ENCODE data around the gene P2RY6.
"Not testable (repeated sequence)": the region's sequence is repeated elsewhere in the genome, so short reads cannot be mapped to it uniquely, and the experiment has no call there.

Gene P2RY6

DNA sequence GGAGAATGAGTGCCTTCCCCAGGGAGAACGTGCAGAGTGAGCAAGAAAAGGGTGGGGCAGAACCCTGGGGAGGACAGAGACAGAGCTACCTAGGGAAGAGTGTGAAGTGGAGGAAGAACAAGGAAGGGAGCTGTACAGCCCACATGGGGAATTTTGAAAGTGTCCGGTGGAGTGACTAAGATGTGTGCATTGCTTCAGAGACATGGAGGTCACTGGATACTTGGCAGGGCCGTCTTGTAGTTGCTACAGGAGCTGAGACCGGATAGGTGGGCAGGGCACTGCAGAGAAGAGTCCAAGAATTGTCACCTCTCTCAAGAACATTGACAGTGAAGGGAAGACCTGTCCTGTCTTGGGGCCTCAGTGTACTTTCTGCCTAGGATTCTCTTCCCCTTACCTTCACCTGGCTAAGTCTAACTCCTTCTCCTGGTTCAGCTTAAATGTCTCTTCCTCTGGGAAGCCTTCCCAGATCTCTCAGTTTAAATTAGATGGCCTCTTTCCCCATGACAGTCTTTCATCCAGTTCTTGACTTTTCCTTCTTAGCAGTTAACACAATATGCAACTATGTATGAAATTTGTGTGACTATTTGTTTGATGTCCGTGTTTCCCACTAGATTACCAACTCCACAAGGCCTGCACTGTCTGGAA is 9.2 kb upstream of the P2RY6 start:
- DNase-seq = no peak

DNA sequence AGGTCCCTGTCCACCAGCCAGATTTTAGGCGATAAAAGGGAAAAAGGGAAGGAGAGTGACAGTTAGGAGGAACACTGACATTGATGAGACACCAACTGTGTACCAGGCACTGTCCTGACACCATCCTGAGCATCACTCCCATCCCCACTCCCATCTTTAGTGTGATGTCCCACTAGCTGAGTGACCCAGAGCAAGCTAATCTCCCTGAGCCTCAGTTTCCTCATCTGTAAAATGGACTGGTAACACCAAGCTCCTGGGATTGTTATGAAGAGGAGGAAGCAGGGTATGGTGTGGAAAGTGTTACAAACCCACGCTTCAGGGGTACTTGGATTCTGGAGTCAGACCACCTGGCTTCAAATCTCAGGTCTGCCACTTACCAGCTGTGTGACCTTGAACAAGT is 8.5 kb upstream of the P2RY6 start:
- no peak for DNase-seq

DNA sequence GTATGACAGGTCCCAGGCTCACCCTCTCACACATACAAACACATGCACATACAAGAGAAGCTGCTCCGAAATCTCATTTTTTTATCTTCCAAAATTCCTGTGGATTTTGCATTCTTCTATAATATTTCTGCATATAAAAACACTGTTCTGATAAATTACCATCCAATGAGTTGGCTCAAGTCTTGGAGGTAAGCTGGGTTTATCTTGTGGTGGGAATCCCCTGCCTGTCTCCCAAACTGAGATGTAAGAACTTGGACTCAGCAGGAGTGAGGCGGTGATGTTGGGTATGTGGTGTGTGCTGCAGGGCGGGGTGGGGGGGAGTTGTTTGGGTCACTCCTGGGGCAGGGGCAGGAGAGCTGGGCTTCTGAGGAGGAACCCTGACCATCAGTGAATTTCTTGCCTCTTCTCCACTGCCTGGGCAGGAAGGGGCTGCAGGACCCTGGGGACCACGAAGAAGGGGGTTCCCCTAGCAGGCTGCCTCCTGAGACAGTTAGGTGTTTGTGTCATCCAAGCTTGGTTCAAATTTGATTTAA is 6.8 kb upstream of the P2RY6 start:
- DNase-seq = no peak

DNA sequence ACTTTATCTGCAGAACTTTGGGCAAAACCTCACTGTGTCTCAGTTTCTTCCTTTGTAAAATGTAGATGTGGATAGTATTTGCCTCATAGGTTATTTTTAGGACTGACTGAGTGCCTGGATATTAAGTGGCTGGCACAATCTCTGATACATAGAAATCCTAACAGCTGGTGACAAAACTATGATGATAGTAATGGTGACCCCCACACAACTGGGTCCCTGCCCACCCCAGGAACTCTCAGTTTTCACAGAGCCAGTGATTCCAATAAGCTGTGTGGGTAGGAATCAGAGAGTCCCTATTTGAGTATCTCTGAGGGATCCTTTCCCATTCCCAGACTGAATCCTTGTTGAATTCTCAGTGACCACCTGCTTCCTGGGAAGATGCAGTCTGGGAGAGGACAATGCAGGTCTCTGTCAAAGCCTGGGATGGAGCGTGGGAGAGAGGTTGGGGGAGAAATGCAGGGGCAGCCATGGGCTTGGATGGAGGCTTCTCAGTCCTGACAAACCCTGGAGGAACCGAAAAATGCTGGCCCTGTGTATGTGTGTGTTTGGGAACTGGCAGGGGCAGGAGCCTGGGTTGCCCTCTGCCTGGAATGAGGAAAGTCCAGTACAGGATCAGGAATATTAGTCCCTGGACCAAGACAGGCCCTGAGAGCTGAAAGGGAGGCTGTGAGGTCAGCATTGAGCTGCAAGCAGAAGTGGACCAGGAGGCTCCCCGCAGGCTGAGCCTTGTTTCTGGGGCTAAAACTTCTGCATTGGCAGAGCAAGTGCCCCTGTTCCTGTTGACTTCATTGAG is 6.1 kb upstream of the P2RY6 start:
- no peak for DNase-seq

DNA sequence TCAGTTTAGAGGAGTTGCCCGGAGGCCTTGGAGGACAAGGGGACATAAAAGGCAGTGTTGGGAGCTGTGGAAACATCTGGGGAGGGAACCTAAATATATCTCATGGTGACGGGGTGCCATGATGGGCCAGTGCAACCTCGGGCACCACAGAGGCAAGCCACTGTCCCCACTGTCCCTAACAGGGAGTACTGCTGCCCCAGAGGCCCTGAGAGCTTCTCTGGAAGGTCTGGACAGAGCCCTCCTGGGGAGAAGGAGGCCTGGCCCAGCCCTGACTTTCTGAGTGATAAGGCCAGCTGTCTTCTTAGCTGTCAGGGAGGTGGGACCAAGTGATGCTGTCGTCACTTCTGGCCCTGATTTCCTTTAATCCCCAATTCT is 5.5 kb upstream of the P2RY6 start:
- no peak for DNase-seq

DNA sequence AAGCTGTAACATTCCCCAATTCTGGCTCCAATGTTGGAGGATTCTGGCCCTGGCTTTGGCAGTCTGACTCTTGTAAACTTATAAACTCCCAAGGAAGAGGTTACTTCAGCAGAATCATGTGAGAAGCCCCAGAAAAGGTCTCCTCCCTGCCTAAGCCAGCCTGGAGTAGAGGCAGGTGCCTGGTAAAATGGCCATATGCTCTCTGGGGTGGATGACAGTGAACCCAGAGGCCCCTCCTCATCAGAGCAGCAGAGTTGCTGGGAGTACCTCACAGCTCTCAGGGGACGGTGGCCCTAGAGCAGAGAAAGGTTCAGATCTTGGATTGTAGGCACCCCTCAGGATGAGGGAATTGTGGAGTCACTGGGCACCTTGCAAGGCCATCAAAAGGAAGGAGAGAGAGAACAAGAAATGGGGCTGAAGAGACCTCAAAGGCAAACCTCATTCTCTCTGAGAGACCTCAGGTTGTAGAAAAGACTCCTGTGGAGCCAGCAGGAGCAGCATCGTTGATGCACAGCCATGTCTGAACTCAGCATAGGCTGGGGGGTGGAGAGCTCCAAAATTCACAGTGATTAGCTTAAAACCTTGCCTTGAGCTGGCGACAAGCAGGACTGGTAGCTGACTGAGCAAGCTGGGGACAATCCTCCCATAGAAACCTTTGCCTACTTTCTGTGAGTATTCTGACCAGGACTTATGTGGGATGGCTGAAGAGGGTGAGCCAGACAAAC is 4.9 kb upstream of the P2RY6 start:
- no peak for DNase-seq

DNA sequence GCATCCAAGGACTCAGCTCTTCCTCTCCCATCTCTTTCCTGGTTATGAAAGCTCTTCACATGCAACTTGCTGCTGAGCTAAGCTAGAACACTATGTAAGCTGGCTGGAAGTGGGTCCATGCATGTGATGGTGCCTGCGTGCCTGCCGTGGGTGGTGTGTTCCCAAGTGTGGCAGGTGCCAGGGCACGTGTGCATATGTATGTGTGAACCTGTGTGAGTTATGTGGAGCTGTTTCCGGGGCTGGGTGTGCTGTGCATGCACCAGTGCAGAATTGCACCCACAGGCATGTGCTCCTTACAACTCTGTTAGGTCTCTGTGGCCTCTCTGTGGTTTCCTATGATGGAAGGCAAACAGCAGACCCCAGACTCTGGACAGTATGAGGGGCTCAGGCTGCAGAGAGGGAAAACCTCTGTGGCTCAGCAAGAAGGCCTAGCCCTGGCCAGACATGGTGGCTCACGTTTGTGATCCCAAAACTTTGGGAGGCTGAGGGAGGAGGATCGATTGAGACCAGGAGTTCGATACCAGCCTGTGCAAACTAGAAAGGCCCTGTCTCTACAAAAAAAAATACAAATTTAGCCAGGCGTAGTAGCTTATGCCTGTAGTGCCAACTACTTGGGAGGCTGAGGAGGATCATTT is 4.1 kb upstream of the P2RY6 start:
- no peak for DNase-seq

DNA sequence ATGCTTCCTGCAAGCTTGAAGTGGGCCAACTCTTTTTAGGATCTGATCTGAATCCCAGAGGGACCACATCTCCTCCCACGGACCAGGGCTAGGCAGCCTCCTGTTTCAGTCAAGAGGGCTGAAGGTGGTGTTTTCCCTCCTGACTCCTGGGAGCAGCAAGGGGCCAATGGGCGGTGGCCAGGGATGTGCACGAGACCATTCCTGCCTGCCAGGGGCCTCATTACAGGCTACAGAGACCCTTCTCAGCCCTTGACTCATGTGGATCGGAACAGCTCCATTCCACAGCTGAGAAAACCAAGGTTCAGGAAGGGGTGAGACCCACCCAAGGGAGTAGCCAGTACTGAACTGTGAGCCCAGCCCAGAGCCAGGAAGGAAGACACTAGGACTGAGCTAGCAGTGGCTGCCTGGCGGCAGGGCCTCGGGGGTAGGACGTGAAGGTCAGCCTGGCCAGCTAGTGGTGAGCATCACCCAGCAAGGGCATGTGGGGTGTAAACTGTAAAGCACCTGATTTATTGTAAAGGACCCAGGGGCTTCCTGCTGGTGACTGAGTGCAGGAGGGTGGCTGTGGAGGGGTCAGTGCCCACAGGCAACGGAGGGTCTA is 3.4 kb upstream of the P2RY6 start:
- no peak for DNase-seq

DNA sequence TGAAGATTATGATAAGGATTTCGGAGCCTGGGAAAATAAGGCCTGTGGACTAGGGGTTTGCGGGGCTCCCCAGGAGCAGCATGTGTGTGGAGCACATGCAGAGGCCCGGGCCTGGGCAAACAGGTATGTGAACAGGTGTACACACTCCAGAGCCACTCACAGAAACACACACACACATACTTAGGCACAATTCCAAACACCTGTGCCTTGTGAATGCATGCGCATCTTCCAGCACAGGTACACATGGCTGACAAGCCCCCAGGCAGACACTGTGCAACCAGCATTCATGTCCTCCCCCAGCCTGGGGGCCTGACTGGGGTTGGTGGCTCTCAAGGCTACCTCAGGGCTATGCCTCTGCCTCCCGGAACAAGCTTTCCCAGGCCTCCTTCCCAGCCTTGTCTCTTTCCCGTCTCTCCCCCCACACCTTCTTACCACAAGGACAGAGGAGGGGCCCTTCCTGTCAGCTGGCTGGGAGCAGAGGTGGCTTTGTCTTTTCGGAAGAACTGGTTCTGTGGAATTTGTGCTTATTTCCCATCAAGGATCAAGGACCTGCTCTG is 2.6 kb upstream of the P2RY6 start:
- DNase-seq = no peak

DNA sequence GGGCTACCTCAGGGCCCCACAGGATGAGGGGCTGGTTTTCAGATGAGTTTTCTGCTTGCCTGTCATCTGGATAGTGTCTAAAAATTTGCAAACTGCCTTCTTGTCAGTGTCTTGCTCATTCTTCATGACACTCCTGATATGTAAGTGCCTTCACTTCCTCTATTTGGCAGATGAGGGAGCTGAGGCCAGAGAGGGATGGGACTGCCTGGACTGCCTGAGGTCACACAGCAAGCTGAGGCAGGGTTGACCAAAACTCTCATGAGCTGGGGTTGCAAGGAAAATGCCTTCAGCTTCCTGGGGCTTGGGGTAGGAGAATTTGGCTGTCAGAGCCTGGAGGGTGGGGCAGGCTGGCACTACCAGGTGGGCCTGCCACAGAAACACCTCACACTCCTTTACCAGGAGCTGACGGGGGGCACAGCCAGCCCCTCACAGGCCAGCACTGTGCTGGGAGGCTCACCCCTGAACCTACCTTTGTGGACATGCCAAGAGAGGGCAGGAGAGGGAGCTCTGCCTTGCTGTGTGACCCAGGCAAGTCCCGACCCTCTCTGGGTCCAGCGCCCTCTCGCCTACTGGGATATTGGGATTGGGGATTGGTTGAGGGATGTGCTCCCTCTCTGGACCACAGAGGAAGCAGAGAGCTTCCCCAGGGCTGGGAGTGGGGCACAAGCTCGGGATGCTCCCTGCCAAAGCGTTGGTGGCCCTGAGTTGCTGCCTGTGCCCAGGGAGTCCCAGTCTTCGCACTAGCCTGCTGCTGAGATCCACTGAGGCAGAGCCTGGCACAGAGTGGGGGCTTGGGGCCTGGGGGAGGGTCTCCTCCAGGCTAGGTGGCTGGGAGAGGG is 1.9 kb upstream of the P2RY6 start:
- DNase-seq = no peak

DNA sequence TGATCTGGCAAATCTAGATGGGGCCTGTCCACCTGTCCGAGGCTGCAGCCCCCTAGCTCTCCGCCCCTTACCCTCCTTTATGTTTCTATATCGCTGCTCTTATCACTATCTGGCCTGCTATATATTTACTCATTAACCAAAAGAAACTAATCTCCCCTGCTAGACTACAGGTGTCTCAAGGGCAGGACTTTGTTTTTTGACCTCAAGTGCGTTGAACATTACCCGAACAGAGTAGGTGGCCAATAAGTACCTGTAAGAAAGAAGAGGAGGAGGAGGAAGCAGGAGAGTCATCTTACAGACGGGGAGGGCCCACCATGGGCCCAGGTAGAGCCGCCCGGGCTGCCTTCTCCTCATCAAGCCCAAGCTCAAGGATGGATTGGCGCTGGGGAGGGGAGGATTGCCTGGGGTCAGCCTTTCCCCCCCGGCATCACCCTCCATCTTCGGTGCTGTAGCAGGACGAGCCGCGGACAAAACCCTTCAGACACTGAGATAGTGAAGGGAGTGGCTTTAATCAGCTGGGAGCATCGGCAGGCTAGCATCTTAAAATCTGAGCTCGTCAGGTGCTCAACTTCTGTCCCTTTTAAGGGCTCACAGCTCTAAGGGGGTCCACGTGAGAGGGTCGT is 1.2 kb upstream of the P2RY6 start:
- DNase-seq = no peak

DNA sequence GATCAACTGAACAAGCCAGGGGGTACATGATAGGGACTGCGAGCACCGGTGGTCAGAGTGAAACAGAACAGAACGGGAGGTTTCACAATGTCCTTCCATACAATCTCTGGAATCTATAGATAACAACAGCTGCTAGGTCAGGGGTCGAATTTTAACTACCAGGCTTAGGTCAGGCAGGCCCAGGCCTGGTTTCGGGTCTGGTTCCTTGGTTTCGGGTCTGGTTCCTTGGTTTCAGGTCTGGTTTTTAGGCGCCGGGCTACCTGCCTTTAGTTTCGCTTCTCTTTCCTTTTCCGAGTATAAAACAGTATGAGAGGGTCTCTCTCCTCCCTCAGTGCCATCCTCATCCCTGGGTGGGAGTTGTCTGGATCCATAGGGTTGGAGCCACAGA is 666 bp upstream of the P2RY6 start:
- not testable (repeated sequence) for DNase-seq

DNA sequence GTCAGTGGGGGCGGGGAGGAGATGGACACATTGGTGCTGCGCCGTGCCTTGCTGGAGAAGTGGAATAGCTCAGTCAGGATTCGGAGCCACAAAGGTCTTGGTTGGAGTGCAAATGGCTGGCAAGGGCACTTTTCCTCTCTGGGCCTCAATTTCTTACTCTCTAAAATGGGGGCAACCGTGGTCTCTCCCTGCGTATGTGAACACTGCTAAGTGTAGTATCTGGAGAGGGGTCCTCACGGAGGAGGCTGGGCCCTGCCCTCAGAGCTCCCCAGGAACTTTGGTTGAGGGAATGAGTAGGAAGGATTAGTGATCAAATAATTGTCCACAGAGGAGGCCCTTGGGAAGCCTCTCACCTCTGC is 521 bp downstream of the P2RY6 start:
- DNase-seq = no peak

DNA sequence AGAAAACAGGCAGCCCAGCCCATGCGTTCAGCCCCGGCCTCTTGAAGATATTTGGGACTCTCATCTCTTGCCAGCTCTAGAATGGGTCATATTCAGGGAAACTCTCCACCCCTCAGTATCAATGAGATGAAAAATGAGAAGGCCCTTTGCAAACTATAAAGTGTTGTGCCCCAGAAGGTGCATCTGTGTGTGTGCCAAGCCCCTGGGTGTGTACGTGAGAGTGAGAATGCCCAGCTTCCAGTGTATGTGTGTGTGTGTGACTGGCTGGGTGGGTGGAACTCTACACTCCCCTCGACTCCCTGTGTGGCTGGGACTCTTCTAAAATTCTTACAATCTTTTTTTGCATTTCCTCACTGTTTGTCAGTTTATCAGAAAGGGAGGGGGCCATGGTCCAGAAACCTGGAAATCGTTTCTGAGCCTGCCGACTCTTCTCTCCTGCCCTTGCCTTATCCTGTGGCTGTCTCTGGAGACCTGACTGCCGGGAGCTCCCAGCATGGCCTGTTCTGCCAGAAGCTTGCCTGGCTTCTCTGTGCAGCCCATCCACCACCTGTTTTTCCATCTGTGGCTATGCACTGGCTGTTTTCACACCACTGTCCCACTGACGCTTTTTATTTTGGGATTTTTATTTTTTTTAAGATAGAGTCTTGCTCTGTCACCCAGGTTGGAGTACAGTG is 1.2 kb downstream of the P2RY6 start:
- DNase-seq = no peak

DNA sequence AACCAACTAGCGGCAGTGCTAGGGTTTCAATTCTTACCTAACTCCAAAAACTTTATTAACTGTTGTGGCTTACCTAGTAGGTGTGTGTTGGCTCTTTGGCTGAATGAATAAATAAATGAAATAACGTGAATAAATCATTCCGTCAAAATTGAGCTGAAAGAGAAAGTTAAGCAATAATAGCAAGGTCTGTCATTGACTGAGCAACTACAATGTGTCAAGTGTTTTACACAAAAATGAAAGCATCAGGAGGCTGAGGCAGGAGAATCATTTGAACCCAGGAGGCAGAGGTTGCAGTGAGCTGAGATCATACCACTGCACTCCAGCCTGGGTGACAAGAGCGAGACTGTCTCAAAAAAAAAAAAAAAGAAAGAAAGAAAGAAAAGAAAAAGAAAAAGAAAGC is 2.1 kb downstream of the P2RY6 start:
- DNase-seq = not testable (repeated sequence)

DNA sequence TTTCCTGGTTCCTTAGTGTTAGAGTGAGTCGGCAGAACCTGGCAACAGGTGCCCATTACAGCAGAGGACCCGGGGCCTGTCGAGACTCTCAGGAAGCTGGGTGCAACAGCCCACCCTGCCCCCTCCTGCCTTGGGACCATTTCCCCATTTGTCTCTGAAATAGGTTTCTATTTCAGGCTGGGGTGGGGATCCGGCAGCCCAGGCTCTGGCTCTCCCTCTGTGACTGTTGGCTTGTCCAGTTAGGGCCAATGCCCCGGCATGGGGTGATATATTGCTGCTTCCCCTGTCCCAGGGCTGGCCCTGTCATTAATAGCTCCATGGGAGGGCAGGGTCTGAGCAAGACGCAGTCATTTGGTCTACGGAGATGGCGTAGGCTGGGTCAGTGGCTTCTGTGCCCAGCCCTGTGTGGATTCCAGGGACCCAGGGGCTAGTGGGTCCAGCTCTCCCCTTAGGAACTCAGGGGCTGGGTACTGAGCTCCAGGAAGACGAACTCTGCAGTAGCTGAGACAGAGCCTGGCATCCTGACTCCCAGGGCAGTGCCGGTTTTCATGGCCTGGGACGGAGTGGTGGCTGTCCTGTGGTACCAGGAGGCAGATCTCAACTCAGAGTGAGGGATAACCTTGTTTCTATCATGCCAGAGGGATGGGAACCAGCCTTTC is 2.7 kb downstream of the P2RY6 start:
- no peak for DNase-seq

DNA sequence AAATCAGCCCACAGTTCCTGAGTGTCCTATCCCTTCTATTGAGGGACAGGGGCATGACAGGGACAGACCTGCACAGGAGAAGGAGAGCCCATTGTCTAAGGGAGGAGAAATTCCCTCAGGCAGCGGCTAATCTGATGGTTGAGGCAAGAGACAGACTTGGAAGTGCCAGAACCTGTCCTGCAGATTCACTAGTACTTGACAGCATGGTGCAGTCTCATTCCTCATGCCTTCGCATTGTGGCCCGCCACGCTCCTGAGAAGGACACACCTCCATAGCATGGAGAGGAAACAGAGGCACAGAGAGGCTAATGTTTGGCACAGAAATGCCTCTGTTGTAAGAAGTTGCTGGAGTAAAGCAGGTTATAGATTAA is 3.2 kb downstream of the P2RY6 start:
- no peak for DNase-seq

DNA sequence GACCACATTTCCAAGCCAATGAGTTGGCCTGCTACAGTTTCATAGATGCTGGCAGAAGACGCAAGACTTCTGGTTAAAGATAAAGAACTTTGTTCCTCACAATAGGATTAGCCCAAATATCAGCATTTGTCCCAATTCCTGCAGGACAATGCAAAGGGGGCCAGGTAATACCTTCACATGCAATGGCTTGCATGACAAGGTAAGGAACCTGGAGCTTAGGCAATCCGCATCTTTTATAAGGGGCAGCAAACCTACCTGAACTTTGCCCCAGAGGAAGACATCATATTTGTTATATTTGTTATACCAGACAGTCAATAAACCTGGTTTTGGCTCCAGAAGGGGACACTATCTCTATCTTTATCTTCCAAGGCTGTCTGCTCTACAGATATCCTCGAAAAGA is 5.3 kb downstream of the P2RY6 start:
- DNase-seq = no peak

DNA sequence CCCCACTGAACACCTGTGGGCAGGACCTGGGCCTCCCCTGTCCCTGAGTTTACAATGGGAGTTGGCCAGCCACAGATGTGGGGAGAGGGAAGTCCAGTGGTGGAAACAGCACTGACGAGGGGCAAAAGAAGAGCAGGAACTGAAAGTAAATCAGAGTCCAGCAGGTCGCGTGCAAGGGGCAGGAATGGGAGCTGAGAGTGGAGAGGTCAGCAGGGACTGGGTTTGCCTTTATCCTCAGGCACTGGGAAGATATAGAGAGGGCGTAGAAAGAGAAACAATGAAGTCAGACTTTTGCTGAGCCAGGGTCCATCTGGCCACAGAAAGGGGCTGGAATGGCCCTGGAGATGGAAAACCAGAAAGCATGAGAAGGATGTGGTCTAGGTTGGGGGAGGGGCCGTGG is 8.5 kb downstream of the P2RY6 start:
- no peak for DNase-seq

DNA sequence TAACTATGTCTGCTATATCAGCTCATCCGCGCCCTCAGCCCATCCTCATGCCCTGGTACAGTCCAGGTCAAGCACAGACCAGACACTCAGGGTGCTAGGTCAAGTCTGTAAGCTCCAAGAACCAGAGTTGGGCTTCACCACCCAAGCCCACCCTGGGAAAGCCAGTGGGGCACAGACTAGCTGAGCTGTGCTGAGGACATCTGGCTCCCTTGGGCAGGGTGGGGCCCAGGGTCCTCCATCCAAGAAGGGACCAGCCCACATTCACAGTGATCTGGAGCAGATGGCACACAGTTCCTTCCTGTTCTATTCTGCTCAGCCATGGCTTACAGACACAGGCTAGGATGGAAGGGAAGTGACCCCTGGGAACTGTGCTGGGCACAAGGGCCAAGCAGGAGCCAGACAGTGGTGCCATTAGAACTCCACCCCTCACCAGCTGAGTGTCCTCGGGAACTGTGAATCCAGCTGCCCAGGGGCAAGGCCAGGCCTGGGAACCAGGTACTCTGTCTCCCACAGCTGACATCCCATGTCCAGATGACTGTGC is 9.1 kb downstream of the P2RY6 start:
- no peak for DNase-seq

All from stimulated activated CD4-positive, alpha-beta T cell treated with anti-CD3 and anti-CD28 coated beads, Interleukin-12 subunit alpha, Interleukin-12 subunit beta, amount 100 ng/mL, for 4 hours (primary cell).